Measurements from ENCODE around the gene GATD1. TPM values are rescaled to one million over a fixed set of nuclear protein-coding genes. Genes with fewer than 3 reads are reported as not detected.

The GATD1 gene
- total and polyA plus RNA-seq, 9 of the 15 experiments (the other 6 are each of a cell fraction or from before 2014, with no cell fraction given), result 2.8 to 144 (median 36.9) TPM

GRCh38 chr11:727859-728748 is 49.2 kb downstream of the GATD1 start (continued):
- TF ChIP-seq REST (IDR thresholded peaks at IDR 0.05; ENCODE audit: borderline replicate concordance), result peak; percentile 91
- peak; percentile 79; the same call in 1 of the 2 replicates for TF ChIP-seq REST (CRISPR knock-in tag; IDR thresholded peaks at IDR 0.05; ENCODE audit: low read depth)
- TF ChIP-seq ZNF444 (CRISPR knock-in tag; IDR thresholded peaks at IDR 0.05), result no peak
- TF ChIP-seq NRF1 (conservative IDR thresholded peaks at IDR 0.05 in 1 of 2, IDR thresholded peaks at IDR 0.05 in 1 of 2), result peak; percentile 62 to 75
- peak; percentile 77 for TF ChIP-seq RBM22 (IDR thresholded peaks at IDR 0.05; ENCODE audit: low read depth, low read length, poor library complexity, severe bottlenecking)
- TF ChIP-seq ILK (tag; IDR thresholded peaks at IDR 0.05; ENCODE audit: borderline replicate concordance, low read depth), result no peak
- TF ChIP-seq ZNF764 (CRISPR knock-in tag; IDR thresholded peaks at IDR 0.05; ENCODE audit: low read depth), result no peak
- TF ChIP-seq KLF1 (tag; IDR thresholded peaks at IDR 0.05), result peak; percentile 92; the same call in 1 of the 2 replicates
- TF ChIP-seq DEAF1 (CRISPR knock-in tag; IDR thresholded peaks at IDR 0.05), result peak; percentile 92
- TF ChIP-seq DACH1 (IDR thresholded peaks at IDR 0.05; ENCODE audit: partially characterized antibody), result peak; percentile 50
- no peak for TF ChIP-seq CEBPZ (IDR thresholded peaks at IDR 0.05; ENCODE audit: borderline replicate concordance, low read depth, low read length)
- peak; percentile 79 for TF ChIP-seq SMC3 (conservative IDR thresholded peaks at IDR 0.05; ENCODE audit: insufficient read depth, low read depth, low read length)
- TF ChIP-seq SNIP1 (IDR thresholded peaks at IDR 0.05; ENCODE audit: low read depth), result no peak

Measured in K562 (cell line).